ENCODE data around the gene VWA5B1. TPM values are rescaled to one million over a fixed set of nuclear protein-coding genes. Genes with fewer than 3 reads are reported as not detected.
A peak's percentile ranks its signal among the peaks of the same experiment; 100 is the strongest.

Gene VWA5B1
- total RNA-seq, 3 donors from 2014 or later: 0.29 TPM; not detected in 2

GRCh38 chr1:20354610-20355009 lies 63.9 kb downstream of the VWA5B1 start:
- no peaks in the 10 kb centered on the region for H3K36me3 ChIP-seq
- H3K4me1 ChIP-seq: peaks cover 0 to 11% of the 10 kb centered on the region in 2 donors
- no peak for DNase-seq (ENCODE audit: low spot score in 2 of 2)
- H3K27ac ChIP-seq: no peak overlapping the region
- H3K27me3 ChIP-seq: no peaks in the 10 kb centered on the region
- H3K4me3 ChIP-seq: no peak overlapping the region
- H3K9me3 ChIP-seq: no peaks in the 10 kb centered on the region
- intact Hi-C loops (cut with DNase I; ENCODE audit: low total_unique reads): no loop called here
- no peak for TF ChIP-seq CTCF (IDR thresholded peaks at IDR 0.05)
- no peak for TF ChIP-seq POLR2AphosphoS5 (IDR thresholded peaks at IDR 0.05)
- no peak for TF ChIP-seq POLR2A (IDR thresholded peaks at IDR 0.05)

GRCh38 chr1:20355101-20355827 lies 64.6 kb downstream of the VWA5B1 start:
- peak overlapping the region; percentile 33 for H3K27ac ChIP-seq
- no peak for TF ChIP-seq POLR2A (IDR thresholded peaks at IDR 0.05)
- no peak overlapping the region for H3K4me3 ChIP-seq
- DNase-seq (ENCODE audit: low spot score in 2 of 2): no peak
- H3K4me1 ChIP-seq: peaks cover 0 to 11% of the 10 kb centered on the region in 2 donors
- no peaks in the 10 kb centered on the region for H3K36me3 ChIP-seq
- no peaks in the 10 kb centered on the region for H3K27me3 ChIP-seq
- H3K9me3 ChIP-seq: no peaks in the 10 kb centered on the region
- intact Hi-C loops (cut with DNase I; ENCODE audit: low total_unique reads): no loop called here

DNA sequence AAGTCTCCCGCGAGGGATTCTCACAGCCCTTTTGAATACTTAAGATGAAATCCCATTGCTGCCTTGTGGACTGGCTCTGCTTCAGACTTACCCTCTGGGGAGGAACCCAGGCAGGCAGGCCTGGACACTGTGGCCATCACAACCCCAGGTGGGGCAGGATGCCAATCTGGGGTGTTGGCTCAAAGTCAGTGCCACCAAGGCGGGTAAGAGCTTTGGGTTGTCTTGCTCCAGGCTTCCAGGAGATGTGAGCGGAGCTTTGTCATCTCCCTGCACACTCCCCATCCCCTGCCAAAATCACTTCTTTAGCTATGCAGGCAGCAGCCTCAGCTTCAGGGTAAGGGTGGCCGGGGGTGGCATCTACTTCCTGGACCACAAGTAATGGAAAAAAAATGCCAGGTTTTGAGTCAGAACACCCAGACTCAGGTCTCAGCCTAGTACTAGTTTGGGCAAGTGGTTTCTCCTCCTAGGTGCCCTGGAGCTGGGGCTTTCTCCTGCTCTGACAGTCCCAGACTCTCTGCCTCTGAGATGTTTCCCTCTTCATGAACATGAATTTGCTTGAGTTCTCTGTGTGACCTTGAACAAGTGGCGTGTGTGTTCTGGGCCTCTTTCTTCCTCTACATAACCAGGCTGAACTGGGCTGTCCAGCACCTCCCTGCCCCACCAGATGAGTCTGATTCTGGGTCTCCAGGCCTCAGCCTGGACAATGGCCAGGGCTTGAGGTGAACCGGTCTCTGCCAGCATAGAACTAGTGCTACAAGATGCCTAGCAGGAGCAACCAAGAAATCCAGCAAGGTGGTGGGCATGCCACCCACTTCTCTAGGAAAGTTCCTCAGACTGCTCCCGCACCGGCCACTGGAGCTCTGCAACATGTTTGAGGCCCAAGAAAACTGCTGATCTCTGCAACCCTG lies 65.4 kb downstream of the VWA5B1 start:
- H3K27ac ChIP-seq: peak overlapping the region; percentile 33 to 40
- H3K27me3 ChIP-seq: no peaks in the 10 kb centered on the region
- no peaks in the 10 kb centered on the region for H3K9me3 ChIP-seq
- intact Hi-C loops (cut with DNase I; ENCODE audit: low total_unique reads): no loop called here
- no peaks in the 10 kb centered on the region for H3K36me3 ChIP-seq
- no peak overlapping the region for H3K4me3 ChIP-seq
- H3K4me1 ChIP-seq: peaks cover 0 to 11% of the 10 kb centered on the region in 2 donors
- TF ChIP-seq POLR2A (IDR thresholded peaks at IDR 0.05) (no peak), CTCF (IDR thresholded peaks at IDR 0.05) (no peak), POLR2AphosphoS5 (IDR thresholded peaks at IDR 0.05) (no peak)
- DNase-seq (ENCODE audit: low spot score in 2 of 2): peak in 1 of 2 donors; percentile 62

- H3K36me3 ChIP-seq: no peaks in the 10 kb centered on the region
- H3K9me3 ChIP-seq: no peaks in the 10 kb centered on the region
- DNase-seq (ENCODE audit: low spot score in 2 of 2): no peak
- TF ChIP-seq CTCF (IDR thresholded peaks at IDR 0.05) (no peak), POLR2AphosphoS5 (IDR thresholded peaks at IDR 0.05) (no peak), POLR2A (IDR thresholded peaks at IDR 0.05) (no peak)
- H3K27ac ChIP-seq: no peak overlapping the region
- no peak overlapping the region for H3K4me3 ChIP-seq
- intact Hi-C loops (cut with DNase I; ENCODE audit: low total_unique reads): no loop called here
- peaks cover 0 to 11% of the 10 kb centered on the region in 2 donors for H3K4me1 ChIP-seq
- no peaks in the 10 kb centered on the region for H3K27me3 ChIP-seq
Measured at GRCh38 chr1:20356850-20357459, 66.3 kb downstream of the VWA5B1 start.

GRCh38 chr1:20357796-20358195 lies 67.1 kb downstream of the VWA5B1 start:
- no peaks in the 10 kb centered on the region for H3K27me3 ChIP-seq
- DNase-seq (ENCODE audit: low spot score in 2 of 2): no peak
- no peak overlapping the region for H3K4me3 ChIP-seq
- no peaks in the 10 kb centered on the region for H3K36me3 ChIP-seq
- TF ChIP-seq CTCF (IDR thresholded peaks at IDR 0.05): no peak
- no peak for TF ChIP-seq POLR2AphosphoS5 (IDR thresholded peaks at IDR 0.05)
- intact Hi-C loops (cut with DNase I; ENCODE audit: low total_unique reads): no loop called here
- no peak overlapping the region for H3K27ac ChIP-seq
- peaks cover 0 to 11% of the 10 kb centered on the region in 2 donors for H3K4me1 ChIP-seq
- H3K9me3 ChIP-seq: no peaks in the 10 kb centered on the region

Data from breast epithelium (tissue), 4 donors.